Panc1 (cell line): Measurements from ENCODE around the gene DNMT3L. TPM values are rescaled to one million over a fixed set of nuclear protein-coding genes. Genes with fewer than 3 reads are reported as not detected.
"Not testable (repeated sequence)": the region's sequence is repeated elsewhere in the genome, so short reads cannot be mapped to it uniquely, and the experiment has no call there.

Experiments used
- ATAC-seq: fragments of 200-7000 bp; cut with Tn5 transposase; 2 replicates; pipeline ENCODE4 v1.9.1; 2020; ENCODE audit warnings: mild to moderate bottlenecking, moderate library complexity
- BruUV-seq: library from RNA; stranded (reverse); fragments of 400-500 nt; replicated peaks from 2 replicates; lab custom pipeline; 2021; lab: Mats Ljungman, UMichigan
- CTCF ChIA-PET: fragments of 300-600 bp; sonication (Branson Sonifier 250); formaldehyde crosslinking; loops from one replicate; lab custom pipeline; 2022; ENCODE audit warnings: antibody characterized with exemption; lab: Charles Lee
- POLR2A ChIA-PET: fragments of 300-600 bp; sonication (Branson Sonifier 250); formaldehyde crosslinking; loops from one replicate; lab custom pipeline; 2022; ENCODE audit warnings: antibody characterized with exemption; lab: Charles Lee
- DNase-seq: peaks from one replicate; pipeline ENCODE4 v3.0.0-alpha.2; 2010; ENCODE audit warnings: low read depth, low spot score
- H3K27ac ChIP-seq: 2 replicates; pipeline ENCODE4 v1.5.1; 2011; ENCODE audit warnings: mild to moderate bottlenecking, low read length, inconsistent platforms
- H3K27me3 ChIP-seq: fragments of 200-500 bp; sonication (Bioruptor generic); 2 replicates; pipeline ENCODE4 v1.6.0; 2014; ENCODE audit warnings: low read length, inconsistent platforms; ENCODE audit not compliant: control insufficient read depth, insufficient read depth
- H3K36me3 ChIP-seq: fragments of 200-500 bp; sonication (Bioruptor generic); 2 replicates; pipeline ENCODE4 v1.5.1; 2014; ENCODE audit warnings: inconsistent platforms, mild to moderate bottlenecking, low read length, moderate library complexity; ENCODE audit not compliant: control insufficient read depth, insufficient read depth
- H3K4me1 ChIP-seq: 2 replicates; pipeline ENCODE4 v1.5.1; 2011; ENCODE audit warnings: inconsistent platforms, mild to moderate bottlenecking, low read length, moderate library complexity; ENCODE audit not compliant: control insufficient read depth, insufficient read depth
- H3K4me3 ChIP-seq, 2 experiments: 2 replicates each; pipeline ENCODE4 v1.5.1; 2011 to 2012; ENCODE audit warnings: low read depth in 2 of 2, low read length in 2 of 2, mild to moderate bottlenecking in 2 of 2, inconsistent platforms in 1 of 2, moderate library complexity in 1 of 2
- H3K9me3 ChIP-seq: fragments of 200-500 bp; sonication (Bioruptor generic); 2 replicates; pipeline ENCODE4 v1.5.1; 2014; ENCODE audit warnings: low read depth, mild to moderate bottlenecking, inconsistent platforms, low read length, moderate library complexity; ENCODE audit not compliant: control insufficient read depth, insufficient read depth
- in situ Hi-C: cut with HindIII; loops from 2 replicates; pipeline ENCODE4 v1.10.0; 2016; ENCODE audit warnings: low sequenced_read_pairs, low pct_unique_long_range_greater_than_20kb
- intact Hi-C: fragments of 100-400 bp; cut with micrococcal nuclease; formaldehyde crosslinking; loops from one replicate; pipeline ENCODE4 v1.10.0; 2022; ENCODE audit not compliant: unreplicated experiment
- total RNA-seq: library from RNA; stranded (reverse); gene quantifications from one replicate; pipeline ENCODE4 v1.2.1, GENCODE V29; 2021; ENCODE audit not compliant: unreplicated experiment

Gene DNMT3L
- total RNA-seq, 1 experiment from 2014 or later, result not detected

- in situ Hi-C loops, H3K27me3 ChIP-seq, CTCF ChIA-PET, POLR2A ChIA-PET, ATAC-seq, DNase-seq, H3K27ac ChIP-seq, H3K36me3 ChIP-seq, H3K9me3 ChIP-seq, intact Hi-C loops, H3K4me1 ChIP-seq, H3K4me3 ChIP-seq, BruUV-seq: not testable (repeated sequence)
These were observed 13.8 kb downstream of the DNMT3L start for GRCh38 chr21:44247904-44248303.

GRCh38 chr21:44243980-44244379 lies 17.7 kb downstream of the DNMT3L start:
- DNase-seq, H3K36me3 ChIP-seq, H3K4me1 ChIP-seq, in situ Hi-C loops, H3K9me3 ChIP-seq, BruUV-seq, H3K4me3 ChIP-seq, POLR2A ChIA-PET, H3K27me3 ChIP-seq, CTCF ChIA-PET, intact Hi-C loops, H3K27ac ChIP-seq: not testable (repeated sequence)
- ATAC-seq, result peak; percentile 63

- peak; percentile 50 for ATAC-seq
- CTCF ChIA-PET, H3K4me3 ChIP-seq, in situ Hi-C loops, H3K9me3 ChIP-seq, POLR2A ChIA-PET, H3K36me3 ChIP-seq, BruUV-seq, DNase-seq, intact Hi-C loops, H3K4me1 ChIP-seq, H3K27me3 ChIP-seq, H3K27ac ChIP-seq: not testable (repeated sequence)
These were observed 20.4 kb downstream of the DNMT3L start for GRCh38 chr21:44241281-44241680.

GRCh38 chr21:44240842-44241241 lies 20.9 kb downstream of the DNMT3L start, which contains the start of gene ICOSLG:
Gene ICOSLG, minus strand, starts transcription at chr21:44240943. Its CDS starts 126 bp downstream, at chr21:44240817.
- H3K4me1 ChIP-seq, H3K27me3 ChIP-seq, H3K4me3 ChIP-seq, DNase-seq, intact Hi-C loops, H3K9me3 ChIP-seq, H3K27ac ChIP-seq, H3K36me3 ChIP-seq, CTCF ChIA-PET, in situ Hi-C loops, BruUV-seq, POLR2A ChIA-PET: not testable (repeated sequence)
- ATAC-seq, result peak; percentile 86

- in situ Hi-C loops, H3K27ac ChIP-seq, H3K9me3 ChIP-seq, H3K36me3 ChIP-seq, H3K27me3 ChIP-seq, H3K4me3 ChIP-seq, DNase-seq, intact Hi-C loops, BruUV-seq, H3K4me1 ChIP-seq, CTCF ChIA-PET, POLR2A ChIA-PET: not testable (repeated sequence)
- peak; percentile 85 for ATAC-seq
These were observed 21.3 kb downstream of the DNMT3L start for GRCh38 chr21:44240353-44240752.

- ATAC-seq, H3K36me3 ChIP-seq, H3K9me3 ChIP-seq, H3K27ac ChIP-seq, POLR2A ChIA-PET, H3K4me3 ChIP-seq, BruUV-seq, H3K4me1 ChIP-seq, intact Hi-C loops, in situ Hi-C loops, CTCF ChIA-PET, H3K27me3 ChIP-seq, DNase-seq: not testable (repeated sequence)
These were observed 32.1 kb downstream of the DNMT3L start for GRCh38 chr21:44229561-44229960.

GRCh38 chr21:44228109-44228508 lies 33.6 kb downstream of the DNMT3L start:
- in situ Hi-C loops, BruUV-seq, H3K9me3 ChIP-seq, H3K36me3 ChIP-seq, CTCF ChIA-PET, H3K27me3 ChIP-seq, POLR2A ChIA-PET, H3K4me3 ChIP-seq, intact Hi-C loops, DNase-seq, H3K27ac ChIP-seq, H3K4me1 ChIP-seq, ATAC-seq: not testable (repeated sequence)

- H3K36me3 ChIP-seq, H3K27ac ChIP-seq, ATAC-seq, DNase-seq, H3K4me3 ChIP-seq, POLR2A ChIA-PET, H3K9me3 ChIP-seq, in situ Hi-C loops, CTCF ChIA-PET, H3K27me3 ChIP-seq, BruUV-seq, H3K4me1 ChIP-seq, intact Hi-C loops: not testable (repeated sequence)
These were observed 34.1 kb downstream of the DNMT3L start for GRCh38 chr21:44227614-44228013.
